Measurements from ENCODE around the gene TMEM245.
"Not testable (repeated sequence)": the region's sequence is repeated elsewhere in the genome, so short reads cannot be mapped to it uniquely, and the experiment has no call there.

Gene TMEM245

GRCh38 chr9:109063760-109064159 is 56.0 kb downstream of the TMEM245 start:
- peak; percentile 5 for DNase-seq (ENCODE audit: low spot score)

DNA sequence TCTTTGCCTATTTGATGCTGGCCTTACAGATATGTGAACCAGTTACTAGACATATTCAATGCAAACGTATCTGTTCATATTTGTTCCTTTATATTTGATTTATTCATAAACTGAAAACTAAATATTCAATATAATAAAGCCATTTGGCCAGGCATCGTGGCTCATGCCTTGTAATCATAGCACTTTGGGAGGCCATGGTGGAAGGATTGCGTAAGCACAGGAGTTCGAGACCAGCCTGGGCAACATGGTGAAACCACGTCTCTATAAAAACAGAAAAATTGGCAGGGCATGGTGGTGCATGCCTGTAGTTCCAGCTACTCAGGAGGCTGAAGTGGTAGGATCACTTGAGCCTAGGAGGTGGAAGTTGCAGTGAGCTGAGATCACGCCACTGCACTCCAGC is 57.2 kb downstream of the TMEM245 start:
- DNase-seq (ENCODE audit: low spot score), result no peak

GRCh38 chr9:109060191-109060590 is 59.6 kb downstream of the TMEM245 start:
- DNase-seq (ENCODE audit: low spot score), result no peak

- not testable (repeated sequence) for DNase-seq (ENCODE audit: low spot score)
Measured at GRCh38 chr9:109053121-109053520, 66.6 kb downstream of the TMEM245 start.

GRCh38 chr9:109052416-109052815 is 67.3 kb downstream of the TMEM245 start:
- peak; percentile 31 for DNase-seq (ENCODE audit: low spot score)

- DNase-seq (ENCODE audit: low spot score), result no peak
Measured at GRCh38 chr9:109051733-109052132, 68.0 kb downstream of the TMEM245 start.

DNA sequence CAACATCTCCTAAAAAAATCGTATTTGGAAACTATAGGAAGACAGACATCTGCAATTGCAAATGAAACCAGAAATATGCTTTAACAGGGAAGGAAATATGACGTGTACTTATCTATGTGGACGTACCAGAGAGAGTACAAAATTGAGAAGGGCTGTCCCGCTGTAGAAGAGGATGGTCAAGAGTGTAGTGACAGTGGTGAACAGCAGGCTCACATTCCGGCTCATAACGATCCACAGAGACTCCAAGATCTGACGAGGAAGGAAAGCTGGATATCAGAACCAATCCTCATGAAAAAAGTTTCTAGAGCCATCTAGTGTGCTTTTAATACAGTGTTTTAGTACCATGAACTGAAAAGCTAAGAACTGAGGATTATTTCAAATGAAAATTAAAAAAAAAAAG is 69.3 kb downstream of the TMEM245 start:
- no peak for DNase-seq (ENCODE audit: low spot score)

DNA sequence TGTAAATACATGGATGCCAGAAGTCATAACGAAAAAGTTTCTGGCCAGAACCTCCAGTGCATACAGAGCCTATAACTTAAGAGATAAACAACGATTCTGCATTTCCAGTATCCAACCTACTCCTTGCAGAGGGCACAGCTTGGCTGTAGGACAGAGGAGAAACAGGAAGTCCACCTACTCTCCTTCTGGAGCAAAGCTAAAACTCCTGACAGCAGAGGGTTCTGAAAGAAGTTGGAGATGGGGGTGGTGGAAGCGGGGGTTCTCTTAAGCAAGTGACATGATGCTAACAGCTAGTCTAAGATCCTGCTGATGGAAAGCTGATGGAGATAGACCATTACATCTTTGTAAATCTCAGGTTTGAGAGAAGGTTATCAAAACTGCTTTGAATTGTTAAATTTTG is 70.9 kb downstream of the TMEM245 start:
- no peak for DNase-seq (ENCODE audit: low spot score)

- no peak for DNase-seq (ENCODE audit: low spot score)
Measured at GRCh38 chr9:109047259-109047658, 72.5 kb downstream of the TMEM245 start.

- no peak for DNase-seq (ENCODE audit: low spot score)
Measured at GRCh38 chr9:109046346-109046745, 73.4 kb downstream of the TMEM245 start.

DNA sequence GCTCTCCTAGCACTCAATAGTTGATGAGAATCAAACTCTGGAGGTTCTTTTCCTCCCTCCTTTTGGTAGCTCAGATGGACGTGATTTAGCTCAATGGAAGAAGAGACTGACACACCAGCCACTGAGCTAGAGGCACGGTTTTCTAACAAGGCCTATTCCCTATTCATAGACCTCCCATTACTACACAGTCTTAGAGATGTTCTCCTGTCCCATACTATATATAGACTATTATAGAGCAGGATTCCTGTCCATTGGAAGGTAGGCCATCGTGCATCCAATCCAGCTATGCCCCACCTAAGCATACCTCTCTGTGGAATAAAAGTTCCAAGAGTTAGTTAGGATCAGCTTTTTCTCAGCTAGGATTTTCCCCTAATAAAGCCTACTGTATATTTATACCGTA is 76.2 kb downstream of the TMEM245 start:
- no peak for DNase-seq (ENCODE audit: low spot score)

GRCh38 chr9:109040571-109040970 is 79.2 kb downstream of the TMEM245 start:
- DNase-seq (ENCODE audit: low spot score), result no peak

DNA sequence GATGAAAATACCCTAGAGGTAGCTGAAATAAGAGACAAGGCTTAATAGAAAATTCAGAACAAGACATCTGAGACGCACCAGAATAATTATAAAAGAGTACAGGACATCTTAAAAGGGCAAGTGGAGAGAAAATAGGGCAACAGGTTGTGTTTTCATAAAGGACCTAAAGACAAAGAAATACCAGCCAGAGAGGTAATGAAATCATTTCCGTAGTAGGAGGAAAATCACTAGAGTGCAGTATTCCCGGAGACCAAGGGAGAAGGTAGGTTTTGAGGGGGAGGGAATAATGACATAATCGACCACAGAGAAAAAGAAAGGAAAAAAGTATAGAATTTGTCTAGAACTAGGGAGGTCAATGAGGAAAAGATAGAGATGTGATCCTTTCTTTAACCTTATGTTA is 80.2 kb downstream of the TMEM245 start:
- DNase-seq (ENCODE audit: low spot score), result no peak

GRCh38 chr9:109037946-109038715 is 81.6 kb downstream of the TMEM245 start:
- no peak for DNase-seq (ENCODE audit: low spot score)

- no peak for DNase-seq (ENCODE audit: low spot score)
Measured at GRCh38 chr9:109036744-109037680, 82.7 kb downstream of the TMEM245 start.

DNA sequence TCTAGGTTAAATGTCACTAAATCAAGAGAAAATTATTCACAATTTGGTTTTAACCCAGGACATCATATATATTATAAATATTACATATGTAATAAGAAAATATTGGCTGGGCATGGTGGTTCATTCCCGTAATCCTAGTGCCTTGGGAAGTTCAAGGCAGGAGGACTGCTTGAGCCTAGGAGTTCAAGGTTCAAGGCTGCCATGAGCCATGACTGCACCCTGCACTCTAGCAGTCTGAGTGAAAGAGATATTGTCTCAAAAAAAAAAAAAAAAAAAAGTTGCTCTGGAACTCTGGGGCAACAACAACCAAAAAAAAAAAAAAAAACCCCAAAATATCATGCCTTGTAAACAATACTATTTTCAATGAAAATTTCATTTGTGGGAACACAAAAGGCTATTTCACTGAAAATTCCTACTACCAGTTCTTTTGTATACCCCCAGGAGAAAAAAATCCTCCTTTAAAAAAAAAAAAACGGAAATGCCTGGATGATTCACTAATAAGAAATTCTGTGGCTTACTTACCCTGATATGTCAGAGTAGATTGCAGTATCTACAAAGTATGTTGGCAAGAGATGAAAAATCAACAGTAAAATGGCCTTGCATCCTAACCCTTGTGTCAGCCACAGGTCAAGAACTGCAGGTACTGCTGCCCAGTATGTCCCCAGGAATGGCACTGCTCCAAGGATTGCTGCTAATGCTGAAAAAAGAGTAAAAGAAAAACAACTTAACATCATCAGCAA is 83.9 kb downstream of the TMEM245 start:
- peak; percentile 78 for DNase-seq (ENCODE audit: low spot score)

- no peak for DNase-seq (ENCODE audit: low spot score)
Measured at GRCh38 chr9:109033941-109034700, 85.6 kb downstream of the TMEM245 start.

DNA sequence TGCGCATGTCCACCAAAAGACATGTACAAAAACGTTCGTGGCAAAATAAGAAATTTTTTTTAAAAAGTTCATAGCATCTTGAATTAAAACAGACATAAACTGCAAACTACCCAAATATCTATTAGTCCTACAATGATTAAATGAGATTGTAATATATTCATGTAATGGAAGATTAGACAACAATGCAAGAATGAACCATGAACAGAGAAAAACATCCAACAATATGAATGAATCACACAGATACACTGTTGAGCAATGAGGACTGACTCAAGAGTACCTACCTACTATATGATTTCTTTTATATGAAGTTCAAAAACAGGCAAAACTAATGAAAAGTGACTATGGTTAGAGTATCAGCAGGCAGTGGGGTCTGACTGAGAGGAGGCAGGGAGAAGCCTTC is 88.5 kb downstream of the TMEM245 start:
- peak; percentile 25 for DNase-seq (ENCODE audit: low spot score)

DNA sequence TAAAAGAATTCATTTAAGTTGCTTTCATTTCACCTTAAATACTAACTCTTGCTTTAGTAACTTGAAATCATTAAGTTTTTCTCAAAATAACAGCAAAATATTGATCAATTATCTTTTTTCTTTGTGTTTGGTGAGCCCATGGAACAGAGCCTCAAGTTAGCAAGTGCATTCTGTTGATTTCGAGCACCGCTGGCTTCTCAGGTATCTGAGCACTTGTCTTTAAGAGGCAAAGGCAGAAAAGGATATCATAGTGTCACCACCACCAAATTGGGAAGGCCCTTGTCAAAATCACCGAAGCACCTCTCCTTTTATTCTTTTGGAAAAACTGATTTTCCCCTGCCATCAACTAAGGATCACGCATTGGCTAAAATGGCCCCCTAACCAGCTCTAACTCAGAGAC is 89.3 kb downstream of the TMEM245 start:
- no peak for DNase-seq (ENCODE audit: low spot score)

DNA sequence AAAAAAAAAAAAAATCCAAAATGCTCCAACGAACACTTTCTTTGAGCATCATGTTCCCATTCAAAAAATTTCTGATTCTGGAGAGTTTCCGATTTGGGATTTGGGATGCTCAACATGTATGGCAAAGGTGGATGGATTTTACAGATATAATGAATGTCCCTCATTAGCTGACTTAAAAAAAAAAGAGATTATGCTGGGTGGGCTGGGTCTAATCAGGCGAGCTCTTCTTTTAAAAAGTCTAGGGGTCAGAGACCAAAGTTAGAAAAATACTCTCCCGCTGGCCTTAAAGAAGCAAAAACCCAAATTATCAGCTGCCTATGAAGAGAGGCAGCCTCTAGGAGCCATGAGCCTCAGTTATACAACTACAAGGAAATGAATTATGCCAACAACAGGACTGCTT is 91.3 kb downstream of the TMEM245 start:
- no peak for DNase-seq (ENCODE audit: low spot score)

- no peak for DNase-seq (ENCODE audit: low spot score)
Measured at GRCh38 chr9:109027176-109027575, 92.6 kb downstream of the TMEM245 start.

DNA sequence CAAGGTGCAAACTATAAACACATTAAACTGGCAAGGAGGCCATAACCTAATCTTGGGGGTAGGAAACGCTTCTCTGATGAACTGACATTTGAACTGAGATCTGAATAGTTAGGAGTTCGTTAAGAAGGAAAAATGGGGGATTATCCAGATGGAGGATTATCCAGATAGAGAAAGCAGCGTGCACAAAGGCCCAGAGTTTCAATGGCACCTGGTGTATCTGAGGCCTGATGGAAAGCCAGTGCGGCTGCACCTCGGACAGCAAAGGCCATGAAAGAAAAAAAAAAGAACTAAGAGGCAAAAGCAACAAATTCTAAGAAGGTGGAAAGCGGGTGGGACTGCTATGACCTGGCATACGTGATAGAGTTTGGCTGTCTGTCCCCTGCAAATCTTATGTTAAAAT is 93.4 kb downstream of the TMEM245 start:
- no peak for DNase-seq (ENCODE audit: low spot score)

Measured in GM03348 (cell line).